Kidney (tissue), 14 donors: ENCODE measurements around the gene ERCC6. TPM values are rescaled to one million over a fixed set of nuclear protein-coding genes. Genes with fewer than 3 reads are reported as not detected.

Experiments used
- DNase-seq, 5 donors: peaks; one replicate each; pipeline ENCODE4 v3.0.0-alpha.2; 2013 to 2020
- FAIRE-seq: peaks from 2 replicates; lab custom pipeline; 2012; peaks lifted over from hg19 to GRCh38; lab: Jason Lieb, UNC
- H3K27ac ChIP-seq, 2 donors: one replicate each; pipeline ENCODE4 v1.7.0; 2013; ENCODE audit warnings: low read depth in 2 of 2, low read length in 2 of 2, inconsistent platforms in 1 of 2
- H3K27me3 ChIP-seq: one replicate; pipeline ENCODE4 v1.7.1; 2013; ENCODE audit warnings: low read length, inconsistent platforms; ENCODE audit not compliant: control insufficient read depth, insufficient read depth
- H3K36me3 ChIP-seq, 3 donors: one replicate each; pipeline versions ENCODE4 v1.7.0 to v1.7.1; 2013; ENCODE audit warnings: low read length in 3 of 3, control low read depth in 1 of 3, inconsistent platforms in 1 of 3; ENCODE audit not compliant: insufficient read depth in 3 of 3, control insufficient read depth in 2 of 3
- H3K4me1 ChIP-seq, 3 donors: one replicate each; pipeline versions ENCODE4 v1.7.0 to v1.7.1; 2013; ENCODE audit warnings: low read length in 3 of 3, inconsistent platforms in 1 of 3, low read depth in 1 of 3; ENCODE audit not compliant: control insufficient read depth in 2 of 3, insufficient read depth in 2 of 3
- H3K4me3 ChIP-seq, 3 donors: one replicate each; pipeline versions ENCODE4 v1.7.0 to v1.8.1; 2013; ENCODE audit warnings: low read length in 3 of 3, control low read depth in 1 of 3, inconsistent platforms in 1 of 3
- H3K9ac ChIP-seq, 3 donors: one replicate each; pipeline versions ENCODE4 v1.7.0 to v1.7.1; 2013; ENCODE audit warnings: low read length in 3 of 3, control low read depth in 1 of 3, inconsistent platforms in 1 of 3
- H3K9me3 ChIP-seq, 3 donors: one replicate each; pipeline versions ENCODE4 v1.7.0 to v1.7.1; 2013; ENCODE audit warnings: low read length in 3 of 3, control low read depth in 1 of 3, inconsistent platforms in 1 of 3; ENCODE audit not compliant: control insufficient read depth in 2 of 3, insufficient read depth in 1 of 3
- intact Hi-C: fragments of 100-400 bp; cut with DNase I; formaldehyde crosslinking; loops from one replicate; pipeline ENCODE4 v1.11.1; 2022
- polyA plus RNA-seq: library from polyadenylated mRNA; stranded (reverse); fragments of 350-450 nt; fragmentation: Illumina TruSeq; extraction: RNeasy Lipid Tissue Mini Kit (QIAGEN cat#74804); gene quantifications from one replicate; pipeline ENCODE4 v1.2.3, GENCODE V29; 2014; ENCODE audit warnings: low read depth, low replicate concordance; ENCODE audit not compliant: insufficient read depth
- total RNA-seq: library from RNA; stranded (reverse); fragmentation: NEBNext Ultra II Directional; extraction: Animal tissue kit (Norgen Biotek cat#: 25700); gene quantifications from one replicate; pipeline ENCODE4 v1.2.1, GENCODE V29; 2021
- TF ChIP-seq, protein P1 (sequence below): IDR thresholded peaks from 3 replicates; pipeline ENCODE4 v1.5.1; 2012; ENCODE audit warnings: mild to moderate bottlenecking, moderate library complexity, borderline replicate concordance; ENCODE audit not compliant: insufficient read depth; ENCODE audit errors: extremely low read depth
- donor health status: control.
- donor health status: control.
- donor health status: control.
- donor health status: control.
- donor health status: control.
- donor health status: DM: yes; HTN: yes; CAD: no.
- donor health status: Normal renal cell carcinoma (clear cell type).

ERCC6 gene
- total and polyA plus RNA-seq, 2 donors from 2014 or later, result 5.0 to 33.2 TPM

DNA sequence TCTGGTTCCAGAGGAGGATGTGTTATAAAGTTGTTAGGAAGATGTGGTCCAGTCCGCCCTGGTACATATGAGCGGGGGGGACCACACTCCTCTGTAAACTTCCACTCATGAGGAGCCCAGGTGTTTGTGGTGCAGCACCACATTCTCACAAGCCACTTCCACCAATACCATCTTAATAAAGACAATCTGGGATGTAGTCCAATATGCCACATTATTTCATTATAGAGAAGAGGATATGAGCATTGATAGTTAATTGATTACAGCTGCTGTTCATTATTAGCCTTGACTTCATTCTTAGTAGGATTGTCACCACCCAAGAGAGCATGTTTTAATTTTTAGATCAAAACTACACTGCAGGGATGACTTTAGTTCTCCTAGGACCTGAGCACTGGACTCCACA is 40.5 kb downstream of the ERCC6 start:
- Histone ChIP-seq H3K9ac (no peak overlapping the region), H3K4me3 (no peak overlapping the region), H3K27me3 (no peaks in the 10 kb centered on the region), H3K27ac (no peak overlapping the region), H3K4me1 (no peaks in the 10 kb centered on the region), H3K9me3 (no peaks in the 10 kb centered on the region), H3K36me3 (peaks cover 0 to 4% (median 0%) of the 10 kb centered on the region in 3 donors)
- TF ChIP-seq, protein P1, sequence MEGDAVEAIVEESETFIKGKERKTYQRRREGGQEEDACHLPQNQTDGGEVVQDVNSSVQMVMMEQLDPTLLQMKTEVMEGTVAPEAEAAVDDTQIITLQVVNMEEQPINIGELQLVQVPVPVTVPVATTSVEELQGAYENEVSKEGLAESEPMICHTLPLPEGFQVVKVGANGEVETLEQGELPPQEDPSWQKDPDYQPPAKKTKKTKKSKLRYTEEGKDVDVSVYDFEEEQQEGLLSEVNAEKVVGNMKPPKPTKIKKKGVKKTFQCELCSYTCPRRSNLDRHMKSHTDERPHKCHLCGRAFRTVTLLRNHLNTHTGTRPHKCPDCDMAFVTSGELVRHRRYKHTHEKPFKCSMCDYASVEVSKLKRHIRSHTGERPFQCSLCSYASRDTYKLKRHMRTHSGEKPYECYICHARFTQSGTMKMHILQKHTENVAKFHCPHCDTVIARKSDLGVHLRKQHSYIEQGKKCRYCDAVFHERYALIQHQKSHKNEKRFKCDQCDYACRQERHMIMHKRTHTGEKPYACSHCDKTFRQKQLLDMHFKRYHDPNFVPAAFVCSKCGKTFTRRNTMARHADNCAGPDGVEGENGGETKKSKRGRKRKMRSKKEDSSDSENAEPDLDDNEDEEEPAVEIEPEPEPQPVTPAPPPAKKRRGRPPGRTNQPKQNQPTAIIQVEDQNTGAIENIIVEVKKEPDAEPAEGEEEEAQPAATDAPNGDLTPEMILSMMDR, result no peak
- DNase-seq (no peak), FAIRE-seq (no peak)
- intact Hi-C loops, result no loop called here

DNA sequence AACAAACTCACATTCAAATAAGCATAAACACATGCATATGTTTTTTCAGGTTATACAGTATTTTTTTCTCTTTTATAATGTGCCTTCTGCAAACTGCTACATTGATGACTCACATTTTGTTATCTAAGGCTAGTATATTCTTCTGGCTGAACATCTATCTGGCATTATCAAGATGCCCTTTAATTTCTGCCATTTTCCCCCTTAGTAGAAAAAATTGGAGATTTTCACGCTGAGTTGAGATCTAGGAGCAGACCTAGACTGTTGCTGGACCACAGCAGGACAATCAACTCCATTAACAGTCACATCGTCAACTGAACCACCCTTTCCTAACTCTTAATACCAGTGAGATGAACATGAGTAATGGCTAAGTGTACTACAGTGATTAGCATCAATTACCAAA is 41.6 kb downstream of the ERCC6 start:
- no peak for FAIRE-seq
- TF ChIP-seq, protein P1, result no peak
- Histone ChIP-seq H3K9ac (no peak overlapping the region), H3K9me3 (no peaks in the 10 kb centered on the region), H3K27me3 (no peaks in the 10 kb centered on the region), H3K27ac (no peak overlapping the region), H3K4me3 (no peak overlapping the region), H3K4me1 (no peaks in the 10 kb centered on the region), H3K36me3 (peaks cover 0 to 4% (median 3%) of the 10 kb centered on the region in 3 donors)
- intact Hi-C loops, result no loop called here
- DNase-seq, result no peak

DNA sequence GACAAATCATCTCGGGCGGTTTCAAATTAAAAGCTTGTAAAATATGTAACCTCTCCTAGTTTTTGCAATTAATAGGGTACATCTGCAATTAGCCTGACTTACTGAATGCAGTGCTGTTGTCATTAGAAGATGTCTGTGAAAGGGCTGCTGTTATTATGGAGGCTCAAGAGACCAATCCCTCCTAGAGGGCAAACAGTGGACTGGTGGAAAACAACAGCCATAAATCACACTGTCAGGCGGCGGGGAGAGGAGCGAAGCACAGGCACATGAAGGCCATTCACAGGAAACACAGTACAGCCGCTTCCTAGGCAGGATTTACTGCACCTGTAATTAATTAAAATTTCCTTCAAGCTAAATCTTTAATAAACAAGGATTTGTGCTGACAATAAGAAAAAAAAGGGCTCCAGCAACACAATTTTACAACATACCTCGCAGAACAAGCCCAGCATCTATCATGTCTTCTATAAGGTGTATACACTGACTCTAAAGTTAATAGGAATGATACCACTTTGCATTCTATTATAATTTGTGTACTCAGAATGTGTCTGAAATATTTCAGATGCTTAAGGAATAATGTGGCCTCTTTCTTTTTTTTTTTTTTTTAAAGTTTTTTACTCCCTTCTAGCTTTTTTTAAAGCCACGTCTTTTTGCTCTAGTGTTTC is 50.7 kb downstream of the ERCC6 start:
- intact Hi-C loops, result no loop called here
- H3K36me3 ChIP-seq, result peaks cover 0 to 5% (median 1%) of the 10 kb centered on the region in 3 donors
- FAIRE-seq (no peak), DNase-seq (peak in 4 of 5 donors; percentile 80 to 88 (median 82))
- TF ChIP-seq, protein P1, result no peak
- no peak overlapping the region for H3K9ac ChIP-seq
- H3K4me1 ChIP-seq, result peaks cover 0 to 11% (median 2%) of the 10 kb centered on the region in 3 donors
- no peaks in the 10 kb centered on the region for H3K9me3 ChIP-seq
- no peak overlapping the region for H3K4me3 ChIP-seq
- H3K27ac ChIP-seq, result no peak overlapping the region
- no peaks in the 10 kb centered on the region for H3K27me3 ChIP-seq
